Measurements from ENCODE around the gene PTPRT. TPM values are rescaled to one million over a fixed set of nuclear protein-coding genes. Genes with fewer than 3 reads are reported as not detected.

PTPRT gene
- total and polyA plus RNA-seq, 10 of the 15 experiments (the other 5 are each of a cell fraction or from before 2014, with no cell fraction given) = not detected

- 51% methylated on average over 5 of the region's 5 CpGs for WGBS (ENCODE audit: insufficient coverage, insufficient replicate concordance, low lambda C conversion rate, missing lambda C conversion rate)
- ChIA-PET CTCF (no interaction called here), RAD21 (ENCODE audit: unreplicated experiment) (no interaction called here), POLR2A (no interaction called here), SMC1A (ENCODE audit: uncharacterized antibody, unreplicated experiment) (no interaction called here)
- Histone ChIP-seq H3K79me2 (ENCODE audit: control insufficient read depth, insufficient read depth, low read length) (no peaks in the 10 kb centered on the region), H3K9me3 (replicated peaks; ENCODE audit: control insufficient read depth, insufficient read depth, low read length) (no peaks in the 10 kb centered on the region), H3K4me1 (ENCODE audit: control insufficient read depth, insufficient read depth, low read length) (no peaks in the 10 kb centered on the region), H3K4me3 (no peak overlapping the region), H2AFZ (ENCODE audit: control insufficient read depth, low read depth, low read length) (no peak overlapping the region), H3K9ac (ENCODE audit: control insufficient read depth, insufficient read depth, low read length) (no peak overlapping the region), H3K36me3 (ENCODE audit: control insufficient read depth in 2 of 2, insufficient read depth in 2 of 2, low read length in 1 of 2) (no peaks in the 10 kb centered on the region), H4K20me1 (ENCODE audit: control insufficient read depth, insufficient read depth) (no peaks in the 10 kb centered on the region), H3K4me2 (ENCODE audit: control insufficient read depth, insufficient read depth) (no peak overlapping the region), H3K27ac (ENCODE audit: control insufficient read depth, insufficient read depth) (no peak overlapping the region), H3K27me3 (replicated peaks in 1 of 2; ENCODE audit: control insufficient read depth in 2 of 2, insufficient read depth in 2 of 2, low read length in 1 of 2) (no peaks in the 10 kb centered on the region; a peak in 1 of 4 replicates)
- ATAC-seq (no peak), FAIRE-seq (no peak), DNase-seq (ENCODE audit: low read depth, low spot score) (no peak)
- in situ Hi-C loops (cut with MboI) (no loop called here), intact Hi-C loops (cut with micrococcal nuclease; ENCODE audit: unreplicated experiment) (no loop called here)
- no TSS peak for BruUV-seq (replicated peaks)
- no peak for TF ChIP-seq WRNIP1 (IDR thresholded peaks at IDR 0.05; ENCODE audit: borderline replicate concordance, low read depth, low read length)
- TF ChIP-seq CEBPB (IDR thresholded peaks at IDR 0.05; ENCODE audit: borderline replicate concordance in 1 of 2, low read depth in 2 of 2, low read length in 2 of 2) = no peak
- no peak for TF ChIP-seq ZNF207 (IDR thresholded peaks at IDR 0.05; ENCODE audit: borderline replicate concordance)
- TF ChIP-seq ZZZ3 (IDR thresholded peaks at IDR 0.05; ENCODE audit: control insufficient read depth, insufficient read length, low read depth) = no peak
- TF ChIP-seq ZNF274 (IDR thresholded peaks at IDR 0.05; ENCODE audit: insufficient read depth, insufficient read length) = no peak
- no peak for TF ChIP-seq BMI1 (IDR thresholded peaks at IDR 0.05; ENCODE audit: borderline replicate concordance)
- TF ChIP-seq GATAD2B (conservative IDR thresholded peaks at IDR 0.05; ENCODE audit: low read depth) = no peak
- TF ChIP-seq ZBTB4 (CRISPR knock-in tag; IDR thresholded peaks at IDR 0.05) = no peak
- no peak for TF ChIP-seq ATF7 (IDR thresholded peaks at IDR 0.05; ENCODE audit: low read depth)
Observed at GRCh38 chr20:42972591-42972990, 217.1 kb downstream of the PTPRT start.
